ENCODE data around the gene GRIK4.

The GRIK4 gene

GRCh38 chr11:120794748-120795147 is 283.2 kb downstream of the GRIK4 start:
- no peak overlapping the region for H3K4me3 ChIP-seq (replicated peaks; ENCODE audit: insufficient read depth, low read length)
- H3K27me3 ChIP-seq (ENCODE audit: insufficient read depth, poor library complexity, severe bottlenecking): peaks cover 5% of the 10 kb centered on the region
- DNase-seq (ENCODE audit: low read depth in 1 of 2, low spot score in 1 of 2): no peak
- no peak for TF ChIP-seq GABPA (IDR thresholded peaks at IDR 0.05; ENCODE audit: low read depth)
- TF ChIP-seq POLR2AphosphoS5 (IDR thresholded peaks at IDR 0.05; ENCODE audit: low read depth): no peak
- no peak for TF ChIP-seq SPI1 (IDR thresholded peaks at IDR 0.05; ENCODE audit: borderline replicate concordance, low read depth)
- no peak for TF ChIP-seq CTCF (IDR thresholded peaks at IDR 0.05; ENCODE audit: insufficient read depth, low read length)
- no peak for TF ChIP-seq REST (IDR thresholded peaks at IDR 0.05; ENCODE audit: insufficient replicate concordance, low read depth)
- H3K27ac ChIP-seq (replicated peaks): no peak overlapping the region

GRCh38 chr11:120795185-120795584 is 283.6 kb downstream of the GRIK4 start:
- Histone ChIP-seq H3K27me3 (ENCODE audit: insufficient read depth, poor library complexity, severe bottlenecking) (peaks cover 5% of the 10 kb centered on the region), H3K27ac (replicated peaks) (no peak overlapping the region), H3K4me3 (replicated peaks; ENCODE audit: insufficient read depth, low read length) (no peak overlapping the region)
- TF ChIP-seq CTCF (IDR thresholded peaks at IDR 0.05; ENCODE audit: insufficient read depth, low read length): no peak
- TF ChIP-seq SPI1 (IDR thresholded peaks at IDR 0.05; ENCODE audit: borderline replicate concordance, low read depth): no peak
- no peak for TF ChIP-seq REST (IDR thresholded peaks at IDR 0.05; ENCODE audit: insufficient replicate concordance, low read depth)
- TF ChIP-seq GABPA (IDR thresholded peaks at IDR 0.05; ENCODE audit: low read depth): no peak
- no peak for TF ChIP-seq POLR2AphosphoS5 (IDR thresholded peaks at IDR 0.05; ENCODE audit: low read depth)
- DNase-seq (ENCODE audit: low read depth in 1 of 2, low spot score in 1 of 2): no peak

GRCh38 chr11:120797143-120797542 is 285.6 kb downstream of the GRIK4 start:
- no peak for DNase-seq (ENCODE audit: low read depth in 1 of 2, low spot score in 1 of 2)
- Histone ChIP-seq H3K27me3 (ENCODE audit: insufficient read depth, poor library complexity, severe bottlenecking) (peaks cover 5% of the 10 kb centered on the region), H3K4me3 (replicated peaks; ENCODE audit: insufficient read depth, low read length) (no peak overlapping the region), H3K27ac (replicated peaks) (no peak overlapping the region)
- no peak for TF ChIP-seq SPI1 (IDR thresholded peaks at IDR 0.05; ENCODE audit: borderline replicate concordance, low read depth)
- no peak for TF ChIP-seq GABPA (IDR thresholded peaks at IDR 0.05; ENCODE audit: low read depth)

GRCh38 chr11:120798854-120799253 is 287.3 kb downstream of the GRIK4 start:
- DNase-seq (ENCODE audit: low read depth in 1 of 2, low spot score in 1 of 2): no peak
- Histone ChIP-seq H3K27ac (replicated peaks) (no peak overlapping the region), H3K27me3 (ENCODE audit: insufficient read depth, poor library complexity, severe bottlenecking) (peaks cover 5% of the 10 kb centered on the region), H3K4me3 (replicated peaks; ENCODE audit: insufficient read depth, low read length) (no peak overlapping the region)
- TF ChIP-seq CTCF (IDR thresholded peaks at IDR 0.05; ENCODE audit: insufficient read depth, low read length): no peak
- TF ChIP-seq SPI1 (IDR thresholded peaks at IDR 0.05; ENCODE audit: borderline replicate concordance, low read depth): no peak
- no peak for TF ChIP-seq POLR2AphosphoS5 (IDR thresholded peaks at IDR 0.05; ENCODE audit: low read depth)
- TF ChIP-seq GABPA (IDR thresholded peaks at IDR 0.05; ENCODE audit: low read depth): no peak
- no peak for TF ChIP-seq REST (IDR thresholded peaks at IDR 0.05; ENCODE audit: insufficient replicate concordance, low read depth)
